ENCODE data around the gene CMSS1. TPM values are rescaled to one million over a fixed set of nuclear protein-coding genes. Genes with fewer than 3 reads are reported as not detected.

CMSS1 gene
- total RNA-seq, 1 donor from 2014 or later = 9.7 TPM

DNA sequence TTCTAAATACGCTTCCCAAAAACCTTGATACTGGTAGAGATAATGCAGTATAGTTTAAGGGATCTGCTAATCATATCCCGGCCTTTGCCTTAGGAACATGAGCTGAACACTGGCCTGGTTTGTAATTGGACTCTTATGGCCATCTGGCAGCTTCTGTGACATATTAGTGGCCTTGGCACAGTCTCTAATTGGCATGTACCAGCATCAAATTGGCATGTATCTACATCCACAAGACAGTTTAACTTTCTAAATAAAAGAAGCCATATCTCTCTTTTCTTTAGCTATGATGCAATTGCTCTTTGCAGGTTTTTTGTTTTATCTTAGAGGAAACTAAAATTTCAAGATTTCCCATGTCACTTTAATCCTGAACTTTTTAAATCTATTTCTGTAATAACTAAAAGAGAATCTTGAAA, 341.3 kb downstream of the CMSS1 start:
- DNase-seq (ENCODE audit: low spot score) = peak; percentile 60
- ATAC-seq = peak; percentile 95

DNA sequence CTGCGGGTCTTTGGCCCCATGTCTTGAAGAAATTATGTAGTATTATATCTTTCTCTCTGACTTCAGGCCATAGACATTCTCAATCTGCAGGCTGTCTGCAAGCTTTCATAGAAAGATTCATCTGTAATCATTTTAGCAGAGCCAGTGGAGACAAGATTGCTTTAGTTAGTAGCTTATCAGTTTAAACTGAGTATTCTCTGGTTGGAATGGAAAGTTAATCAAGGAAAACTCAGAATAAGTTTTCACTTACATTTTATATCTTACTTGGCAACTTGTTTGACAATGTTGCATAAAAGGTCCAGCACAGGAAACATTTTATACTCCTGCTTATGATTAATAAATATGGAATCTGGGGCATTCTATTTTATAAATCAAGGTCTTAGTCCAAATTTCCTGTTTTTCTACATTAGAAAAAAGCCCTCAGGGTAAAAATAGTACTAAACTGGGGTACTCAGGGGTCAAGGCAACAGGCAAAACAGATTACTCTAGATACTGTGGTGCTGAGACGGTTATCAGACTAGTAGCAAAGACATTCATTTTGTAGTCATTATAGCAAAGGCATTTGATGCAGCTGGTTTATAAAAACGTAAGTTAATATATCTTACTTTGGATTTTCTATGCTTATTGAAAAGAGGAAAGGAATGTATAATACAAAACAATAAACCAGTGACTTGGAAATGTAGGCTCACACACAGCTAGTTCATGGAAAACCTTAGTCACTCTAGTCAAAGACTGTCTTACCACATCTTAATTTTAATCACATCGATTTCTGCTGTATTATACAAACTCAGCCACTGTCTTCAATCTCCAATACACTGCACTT, 341.9 kb downstream of the CMSS1 start:
- ATAC-seq = no peak
- no peak for DNase-seq (ENCODE audit: low spot score)

- no peak for ATAC-seq
- DNase-seq (ENCODE audit: low spot score) = no peak
Measured at GRCh38 chr3:100160521-100160920, 342.9 kb downstream of the CMSS1 start.

DNA sequence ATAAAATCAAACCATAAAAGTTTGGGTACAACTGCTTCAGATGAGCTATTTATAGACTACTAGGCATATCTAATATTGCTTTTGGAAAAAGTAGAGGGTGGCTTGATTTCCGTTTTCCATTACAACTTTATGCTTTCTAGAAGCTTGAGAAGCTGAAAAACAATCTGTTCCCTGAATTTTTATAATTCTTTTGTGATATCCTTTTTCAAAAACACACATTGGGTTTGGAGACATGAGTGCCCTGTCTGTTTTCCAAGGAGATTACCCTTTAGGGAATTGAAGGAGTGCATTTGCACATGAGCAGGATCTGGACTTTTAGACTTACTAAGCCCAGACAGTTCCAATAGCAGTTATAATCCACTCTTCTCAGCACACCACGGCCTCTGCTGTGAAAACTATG, 346.1 kb downstream of the CMSS1 start:
- no peak for ATAC-seq
- DNase-seq (ENCODE audit: low spot score) = no peak

DNA sequence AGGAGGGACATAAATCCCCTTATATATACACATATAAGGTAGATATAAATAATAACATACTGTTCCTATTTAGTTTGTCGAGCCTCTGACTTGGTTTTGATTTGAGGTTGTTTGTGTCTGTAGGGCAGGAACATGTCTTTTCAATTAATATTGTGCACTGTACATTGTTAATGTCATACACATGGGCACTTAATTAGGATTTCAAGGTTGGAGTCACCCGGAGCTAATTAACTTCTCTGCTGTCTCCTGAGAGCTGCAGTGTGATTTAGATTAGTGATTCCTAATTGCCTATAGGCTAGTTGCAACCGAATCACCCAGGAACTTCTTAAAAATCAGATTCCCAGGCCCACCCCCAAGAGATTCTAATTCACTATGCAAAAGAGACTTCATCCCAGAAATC, 347.1 kb downstream of the CMSS1 start:
- ATAC-seq = no peak

DNA sequence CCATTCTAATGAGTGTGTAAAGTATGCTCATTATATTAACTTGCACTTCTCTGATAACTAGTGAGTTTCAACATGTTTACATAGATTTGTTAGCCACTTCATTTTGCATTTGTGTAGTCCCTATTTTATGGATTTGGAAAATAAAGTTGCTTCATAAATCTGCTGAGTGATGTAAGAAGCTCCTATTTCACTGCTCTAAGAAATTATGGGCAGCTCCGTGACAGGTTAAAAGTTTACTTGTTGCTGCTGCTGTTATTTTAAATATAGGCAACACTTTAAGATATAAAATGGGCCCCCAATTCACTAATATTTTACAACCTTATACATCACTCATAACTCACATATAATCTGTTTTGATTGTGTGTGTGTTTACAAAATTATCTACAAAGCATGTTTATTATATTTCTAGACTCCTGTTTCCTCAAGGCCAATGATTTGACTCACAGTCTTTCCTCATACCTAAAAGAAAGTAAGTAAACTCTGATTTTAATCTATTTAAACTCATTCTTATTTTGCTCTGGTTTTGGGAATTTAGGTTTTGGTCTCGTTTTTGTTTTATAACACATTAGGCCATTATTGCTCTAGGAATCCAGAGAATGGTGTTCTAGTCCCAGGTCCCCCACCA, 348.4 kb downstream of the CMSS1 start:
- ATAC-seq = no peak
- no peak for DNase-seq (ENCODE audit: low spot score)

More for the DNA sequence above, 347.1 kb downstream of the CMSS1 start:
- DNase-seq (ENCODE audit: low spot score) = no peak

- no peak for DNase-seq (ENCODE audit: low spot score)
- ATAC-seq = no peak
Measured at GRCh38 chr3:100169201-100169920, 351.7 kb downstream of the CMSS1 start.

GRCh38 chr3:100170486-100170885, 352.8 kb downstream of the CMSS1 start:
- DNase-seq (ENCODE audit: low spot score) (no peak), ATAC-seq (no peak)

DNA sequence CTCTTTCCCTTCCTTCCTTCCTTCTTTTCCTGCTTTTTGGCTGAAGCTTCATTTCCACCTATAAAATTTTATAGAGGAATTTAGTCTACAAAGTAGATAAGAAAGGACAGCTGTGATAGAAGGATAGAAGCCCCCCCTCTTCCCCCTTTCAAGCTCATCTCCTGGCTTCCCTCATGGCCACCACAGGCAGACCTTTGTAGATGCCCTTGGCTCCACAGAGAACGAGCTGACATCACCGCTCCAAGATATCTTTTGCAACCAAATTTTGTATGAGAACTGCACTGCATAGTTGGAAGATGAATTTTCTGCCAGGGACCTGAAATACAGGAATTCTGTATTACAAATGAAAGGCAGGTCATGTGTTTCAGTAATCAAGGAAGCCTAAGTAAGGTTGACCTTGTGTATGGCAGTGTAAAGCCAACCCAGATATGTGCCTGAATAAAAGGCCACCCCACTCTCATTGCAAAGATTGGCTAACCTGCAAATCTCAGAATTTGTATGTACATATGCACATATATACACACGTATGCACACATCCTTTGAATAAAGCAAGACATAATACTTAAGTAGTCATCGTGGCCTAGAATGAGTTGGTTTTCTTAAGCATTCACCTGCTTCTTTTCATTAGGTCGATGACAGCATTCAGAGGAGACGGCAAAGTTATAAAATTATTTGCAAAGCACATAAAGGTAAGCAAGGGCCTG, 353.7 kb downstream of the CMSS1 start:
- no peak for ATAC-seq
- DNase-seq (ENCODE audit: low spot score) = no peak

- DNase-seq (ENCODE audit: low spot score) (no peak), ATAC-seq (no peak)
Measured at GRCh38 chr3:100173961-100174360, 356.3 kb downstream of the CMSS1 start.

GRCh38 chr3:100175637-100176280, 358.1 kb downstream of the CMSS1 start:
- ATAC-seq (no peak), DNase-seq (ENCODE audit: low spot score) (no peak)

- DNase-seq (ENCODE audit: low spot score) (no peak), ATAC-seq (no peak)
Measured at GRCh38 chr3:100179692-100180349, 362.2 kb downstream of the CMSS1 start.

DNA sequence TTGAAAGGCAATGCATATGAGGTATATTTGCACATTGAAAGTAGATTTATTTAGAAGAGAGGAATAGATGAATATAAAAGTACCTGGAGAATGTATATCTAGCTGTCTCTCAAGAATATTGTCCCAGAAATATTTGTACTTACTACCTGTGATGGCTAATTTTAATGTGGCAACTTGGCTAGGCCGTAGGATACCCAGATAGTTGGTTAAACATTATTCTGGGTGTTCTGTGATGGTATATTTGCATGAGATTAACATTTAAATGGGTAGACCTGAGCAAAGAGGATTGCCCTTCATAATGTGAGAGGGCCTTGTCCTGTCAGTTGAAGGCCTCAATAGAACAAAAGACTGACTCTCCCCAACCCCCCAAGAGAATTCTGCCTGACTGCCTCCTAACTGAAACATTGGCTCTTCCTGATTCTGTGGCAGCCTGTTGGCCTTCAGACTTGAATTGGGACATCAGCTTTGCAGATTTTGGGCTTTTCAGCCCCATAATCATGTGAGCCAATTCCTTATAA, 366.0 kb downstream of the CMSS1 start:
- DNase-seq (ENCODE audit: low spot score) (no peak), ATAC-seq (no peak)

DNA sequence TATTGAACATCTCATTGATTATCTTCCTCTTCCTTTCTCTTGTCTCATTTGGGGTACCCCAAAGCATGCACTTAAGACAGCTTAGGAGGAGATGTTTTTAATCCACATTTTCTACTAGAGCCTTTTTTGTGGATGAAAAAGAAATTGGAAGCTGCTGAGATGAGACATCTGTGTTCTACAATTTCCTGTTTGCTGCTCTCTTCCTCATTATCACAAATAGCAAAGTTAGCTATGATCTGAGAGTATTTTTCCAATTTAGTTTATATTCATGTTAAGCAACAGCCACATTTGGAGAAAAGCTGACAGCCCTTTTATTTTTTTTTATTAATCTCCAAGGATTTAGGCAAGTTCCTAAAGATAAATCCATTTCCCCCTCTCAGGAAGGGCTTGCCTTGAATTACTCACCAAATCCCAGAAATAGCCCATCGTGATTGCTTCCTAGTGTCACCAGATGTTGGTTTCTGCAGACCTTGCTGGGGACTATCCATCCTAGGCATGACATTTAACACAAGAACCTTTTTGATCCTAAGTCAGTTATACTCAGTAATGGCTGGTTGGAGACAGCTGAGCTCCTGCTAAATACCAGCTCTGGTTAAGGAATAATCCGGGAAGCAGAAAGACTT, 367.4 kb downstream of the CMSS1 start:
- DNase-seq (ENCODE audit: low spot score) (no peak), ATAC-seq (no peak)

- no peak for DNase-seq (ENCODE audit: low spot score)
Measured at GRCh38 chr3:100185847-100186246, 368.2 kb downstream of the CMSS1 start.

DNA sequence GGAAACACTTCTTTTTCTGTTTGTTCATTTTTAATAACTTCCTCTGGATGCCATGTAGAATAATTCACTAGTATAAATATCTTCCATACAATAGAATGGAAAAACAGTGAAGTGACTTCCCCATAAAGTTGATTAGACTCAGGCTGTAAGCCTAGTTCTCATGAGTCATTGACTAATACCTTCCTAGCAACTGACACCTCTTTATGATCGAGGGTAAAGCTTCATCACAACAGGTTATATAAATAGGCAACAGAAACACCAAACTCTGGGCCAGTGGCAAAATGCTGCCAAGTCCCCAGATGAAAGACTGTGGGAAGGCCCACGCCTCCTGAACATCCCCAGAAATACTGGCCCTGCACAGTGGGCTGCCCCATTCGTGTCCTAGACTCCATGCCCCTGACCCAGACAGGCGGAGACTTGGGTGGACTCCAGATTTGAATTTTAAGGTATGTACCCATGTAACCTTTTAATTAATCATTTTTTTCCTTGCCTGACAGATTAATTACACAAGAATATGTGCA, 371.8 kb downstream of the CMSS1 start:
- DNase-seq (ENCODE audit: low spot score) (no peak), ATAC-seq (no peak)

More at GRCh38 chr3:100185847-100186246, 368.2 kb downstream of the CMSS1 start:
- no peak for ATAC-seq

DNA sequence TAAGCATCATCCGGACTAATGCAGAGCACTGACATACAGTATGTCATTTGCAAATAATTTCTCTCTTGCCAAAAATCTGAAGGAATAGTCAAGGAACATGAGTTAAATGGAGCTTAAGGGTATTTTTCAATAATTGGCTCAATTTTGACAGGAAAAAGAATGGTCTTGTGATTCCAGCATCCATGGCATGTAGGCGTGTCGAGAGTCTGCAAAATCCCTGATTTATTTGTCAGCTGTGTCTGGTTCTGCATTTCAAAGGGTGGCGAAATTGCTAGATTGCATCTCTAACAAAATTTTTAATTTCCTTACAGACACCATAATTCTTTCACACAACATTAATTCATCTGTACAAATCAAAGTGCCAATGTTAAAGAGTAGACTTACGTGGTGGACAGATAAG, 377.7 kb downstream of the CMSS1 start:
- no peak for ATAC-seq

GRCh38 chr3:100197876-100198275, 380.2 kb downstream of the CMSS1 start:
- DNase-seq (ENCODE audit: low spot score) (no peak), ATAC-seq (no peak)

More for the DNA sequence above, 377.7 kb downstream of the CMSS1 start:
- DNase-seq (ENCODE audit: low spot score) = no peak

Data from left lobe of liver (tissue), 2 donors.